ENCODE results near the gene RBL2.

The RBL2 gene

GRCh38 chr16:53457670-53458069, 23.4 kb downstream of the RBL2 start:
- no peak for DNase-seq

- no peak for DNase-seq
These were observed 24.4 kb downstream of the RBL2 start for GRCh38 chr16:53458635-53459034.

DNA sequence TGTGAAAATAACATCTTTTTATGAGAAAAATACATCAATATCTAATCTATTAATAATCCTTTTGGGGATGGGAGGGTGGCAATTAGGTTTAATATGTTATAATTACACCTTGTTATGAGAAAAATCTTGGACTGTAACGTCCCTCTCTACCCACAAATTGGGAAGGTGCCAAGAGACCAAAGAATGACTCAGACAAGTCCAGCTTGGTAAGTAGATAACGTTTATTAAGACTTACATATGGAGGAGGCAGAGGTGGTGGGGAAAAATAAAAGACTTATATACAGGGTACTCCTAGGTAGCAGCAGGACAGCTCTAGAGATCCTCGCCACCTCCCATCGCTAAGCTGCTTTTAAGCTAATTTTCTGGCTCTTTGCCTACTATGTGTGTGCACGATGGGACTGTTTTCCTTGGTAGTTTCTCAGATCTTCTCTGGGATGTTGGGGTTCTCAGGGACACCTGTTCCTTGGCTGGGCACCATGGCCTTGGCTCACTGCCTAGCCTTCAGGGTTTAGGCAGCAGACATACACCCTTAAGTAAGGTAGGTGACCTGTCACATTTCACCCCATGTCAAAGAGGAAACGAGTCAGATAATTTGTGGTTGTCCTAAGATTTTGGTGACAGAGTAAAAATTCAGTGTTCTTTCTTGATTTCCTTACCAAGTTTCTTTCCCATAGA, 31.5 kb downstream of the RBL2 start:
- DNase-seq: no peak

DNA sequence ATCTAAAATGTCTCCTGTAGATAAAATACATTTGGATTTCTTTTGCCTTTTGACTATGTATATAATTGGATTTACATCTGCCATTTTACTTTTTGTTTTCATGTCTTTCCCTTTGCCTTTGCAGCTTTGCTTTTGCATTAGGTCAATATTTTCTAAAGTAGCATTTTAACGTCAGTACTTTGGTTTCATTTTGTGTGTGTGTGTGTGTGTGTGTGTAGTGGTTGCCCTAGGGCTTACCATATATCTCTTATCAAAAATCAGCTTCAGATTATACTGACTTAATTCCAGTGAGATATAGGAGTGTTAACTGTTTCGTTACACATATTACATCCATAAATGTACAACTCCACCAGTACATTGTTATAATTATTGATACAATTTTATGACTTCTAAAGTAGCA, 42.6 kb downstream of the RBL2 start:
- DNase-seq: no peak

DNA sequence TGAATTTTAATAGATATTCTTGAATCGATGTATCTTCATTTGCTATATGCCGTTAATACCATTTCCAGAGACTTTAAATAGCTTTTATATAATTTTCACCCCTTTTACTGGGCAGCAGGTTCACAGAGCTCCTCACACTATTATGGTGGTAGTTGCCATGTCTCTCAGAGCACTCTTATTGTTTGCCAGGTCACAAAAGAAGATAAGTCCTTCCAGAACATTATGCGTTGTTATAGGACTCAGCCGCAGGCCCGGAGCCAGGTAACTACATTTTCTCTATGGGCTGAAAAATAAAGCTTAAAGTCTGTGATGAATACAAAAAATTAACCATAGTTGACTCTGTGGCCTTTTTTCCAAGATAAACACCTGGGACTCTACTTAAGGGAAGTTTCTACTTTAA, 44.7 kb downstream of the RBL2 start:
- DNase-seq: no peak

DNA sequence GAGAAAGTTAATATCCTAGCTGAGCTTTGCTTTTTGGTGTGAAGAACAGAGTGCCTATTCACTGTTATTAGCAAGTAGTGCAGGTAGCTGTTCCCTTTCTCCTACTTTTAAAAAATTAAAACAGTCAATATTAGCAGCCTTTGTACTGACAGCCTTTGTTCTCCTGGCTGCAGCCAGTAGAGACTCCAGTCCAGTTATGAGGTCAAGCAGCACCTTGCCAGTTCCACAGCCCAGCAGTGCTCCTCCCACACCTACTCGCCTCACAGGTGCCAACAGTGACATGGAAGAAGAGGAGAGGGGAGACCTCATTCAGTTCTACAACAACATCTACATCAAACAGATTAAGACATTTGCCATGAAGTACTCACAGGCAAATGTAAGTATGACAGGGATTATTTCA, 46.1 kb downstream of the RBL2 start:
- no peak for DNase-seq

- no peak for DNase-seq
These were observed 47.9 kb downstream of the RBL2 start for GRCh38 chr16:53482123-53482522.

DNA sequence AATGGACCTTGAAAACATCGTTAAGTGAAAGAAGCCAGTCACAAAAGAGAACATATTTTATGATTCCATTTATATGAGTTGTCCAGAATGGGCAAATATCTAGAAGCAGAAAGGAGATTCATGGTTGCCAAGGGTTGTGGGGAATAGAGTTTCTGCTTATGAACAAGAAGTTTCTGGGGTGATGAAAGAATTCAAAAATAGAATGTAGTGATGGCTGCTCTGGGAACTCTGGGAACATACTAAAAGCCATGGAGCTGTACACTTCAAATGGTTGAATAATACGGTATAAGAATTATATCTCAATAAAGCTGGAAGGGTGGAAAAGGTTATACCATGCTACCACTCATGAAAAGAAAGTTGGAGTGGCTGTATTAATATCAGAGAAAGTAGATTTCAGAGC, 50.3 kb downstream of the RBL2 start:
- no peak for DNase-seq

DNA sequence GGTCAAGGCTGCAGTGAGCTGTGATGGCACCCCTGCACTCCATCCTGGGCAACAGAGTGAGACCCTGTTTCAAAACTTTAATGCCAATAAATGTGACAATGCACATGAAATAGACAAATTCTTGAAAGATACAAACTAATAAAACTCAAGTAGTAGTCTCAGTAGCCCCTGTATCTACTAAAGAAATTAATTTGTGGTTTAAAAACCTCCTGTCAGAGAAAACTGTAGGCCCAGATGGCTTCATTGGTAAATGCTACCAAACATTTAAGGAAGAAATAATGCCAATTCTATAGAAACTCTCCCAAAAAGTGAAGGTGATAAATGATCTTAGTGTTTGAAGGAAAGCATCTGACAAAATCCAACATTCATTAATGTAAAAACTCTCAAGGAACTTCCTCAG, 52.0 kb downstream of the RBL2 start:
- no peak for DNase-seq

DNA sequence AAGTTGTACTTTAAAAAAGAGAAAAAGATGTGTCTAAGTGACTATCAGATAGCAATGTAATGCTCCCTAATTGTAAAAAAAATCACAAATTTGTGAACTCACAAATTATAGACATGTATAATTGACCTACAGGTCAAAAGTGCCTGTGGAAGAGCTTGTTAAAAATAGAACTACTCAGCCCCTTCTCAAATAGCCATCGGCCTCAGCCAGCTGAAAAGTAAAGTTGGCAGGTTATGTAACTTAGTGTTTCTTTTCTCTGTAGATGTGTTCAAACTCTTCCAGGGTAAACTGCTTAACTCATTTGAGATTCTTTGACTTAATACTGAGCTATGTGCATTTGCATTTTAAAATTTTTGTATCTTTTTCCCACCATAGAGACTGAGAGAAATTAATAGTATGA, 55.5 kb downstream of the RBL2 start:
- no peak for DNase-seq

DNA sequence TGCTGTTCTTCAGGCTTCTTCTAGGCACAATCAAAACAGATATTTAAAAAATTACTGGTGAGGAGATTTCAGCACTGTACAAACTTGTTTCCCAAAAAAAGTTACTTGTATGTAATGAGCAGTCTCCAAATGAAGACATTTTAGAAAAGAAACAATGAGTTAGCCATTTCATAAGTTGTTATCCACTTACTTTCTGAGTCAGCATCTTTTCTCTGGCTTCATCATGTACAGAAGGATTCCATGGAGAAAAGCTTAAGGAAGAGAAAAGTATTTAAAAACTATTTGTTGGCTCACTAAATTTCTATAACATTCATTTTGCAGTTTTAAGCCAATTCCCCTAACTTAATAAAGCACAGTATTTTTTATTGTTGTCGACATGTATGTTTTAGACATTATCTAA, 58.2 kb downstream of the RBL2 start:
- no peak for DNase-seq

- DNase-seq: no peak
These were observed 60.4 kb downstream of the RBL2 start for GRCh38 chr16:53494636-53495035.

GRCh38 chr16:53495325-53495724, 61.1 kb downstream of the RBL2 start:
- no peak for DNase-seq

DNA sequence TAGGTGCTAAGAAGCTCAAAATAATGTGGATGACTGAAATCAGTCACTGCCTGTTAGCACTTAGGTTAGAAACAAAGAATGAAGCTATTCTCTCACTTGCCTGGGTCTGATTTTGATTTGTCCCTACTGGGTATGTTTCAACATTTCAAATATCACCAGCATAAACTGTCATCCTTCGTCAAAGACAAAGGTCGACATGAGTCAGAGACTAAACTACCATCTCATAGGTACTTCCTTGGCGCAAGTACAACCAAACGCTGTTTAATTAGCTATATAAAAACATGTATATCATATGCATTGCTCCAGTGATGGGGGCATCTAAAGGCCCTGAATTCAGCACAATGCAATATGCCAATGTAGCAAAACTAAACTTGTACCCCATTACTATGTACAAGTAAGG, 64.7 kb downstream of the RBL2 start:
- DNase-seq: no peak

DNA sequence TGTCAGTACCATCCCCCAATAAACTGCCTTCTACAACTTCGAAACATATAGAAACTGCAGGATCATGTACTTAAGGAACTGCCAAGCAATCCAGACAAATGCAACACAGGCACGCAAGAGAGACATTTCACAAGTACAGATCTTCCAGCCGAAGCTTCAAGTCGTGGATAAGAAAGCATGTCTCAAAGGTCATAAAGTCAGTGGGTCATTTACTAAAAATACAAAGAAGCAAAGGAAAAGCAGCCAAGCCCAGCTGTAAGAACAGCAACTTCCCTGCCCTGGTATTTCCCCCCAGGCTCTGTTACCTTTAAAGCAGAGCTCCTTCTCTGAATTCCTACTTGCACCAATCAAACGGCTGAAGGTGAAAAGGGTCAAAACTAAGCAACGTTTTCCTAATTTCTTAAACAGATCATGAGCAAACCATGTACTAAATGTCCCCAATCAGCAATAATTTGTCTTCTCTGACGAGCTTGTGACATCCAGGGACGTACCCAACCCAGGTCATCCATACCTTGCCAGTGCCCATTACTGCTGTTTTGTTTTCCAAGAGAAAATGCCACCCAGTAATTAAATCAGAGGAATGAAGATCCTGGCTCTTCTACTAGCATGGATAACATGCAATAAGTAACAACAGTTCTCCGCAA, 67.1 kb downstream of the RBL2 start:
- no peak for DNase-seq

- DNase-seq: peak; percentile 53
These were observed 68.3 kb downstream of the RBL2 start, which contains the start of gene AKTIP for GRCh38 chr16:53502331-53503269. TSS of gene AKTIP (minus strand) at chr16:53503209. CDS start at chr16:53500259, 2,950 bp downstream.

GRCh38 chr16:53503270-53503923, 69.1 kb downstream of the RBL2 start:
- peak; percentile 99 for DNase-seq

- no peak for DNase-seq
These were observed 69.9 kb downstream of the RBL2 start for GRCh38 chr16:53503991-53504663.

DNA sequence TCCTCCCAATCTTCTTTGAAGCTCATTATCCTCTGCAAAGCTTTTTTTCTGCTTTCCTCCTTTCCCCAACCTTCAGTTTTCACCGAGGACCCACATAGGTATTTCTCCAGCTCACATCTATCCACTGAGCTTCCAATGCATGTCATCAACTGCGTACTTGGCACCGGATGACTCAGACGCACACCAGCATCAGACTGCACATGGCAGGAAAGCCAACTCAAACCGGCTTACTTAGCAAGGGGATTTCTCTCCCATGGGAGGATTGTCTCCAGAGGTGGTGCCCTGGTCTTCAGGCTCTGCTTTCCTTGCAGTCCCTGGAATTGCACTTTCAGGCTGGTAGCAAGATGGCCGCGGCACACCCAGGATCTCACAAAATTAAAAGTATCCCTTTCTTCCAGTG, 70.4 kb downstream of the RBL2 start:
- DNase-seq: no peak

GRCh38 chr16:53506254-53506653, 72.0 kb downstream of the RBL2 start:
- DNase-seq: no peak

DNA sequence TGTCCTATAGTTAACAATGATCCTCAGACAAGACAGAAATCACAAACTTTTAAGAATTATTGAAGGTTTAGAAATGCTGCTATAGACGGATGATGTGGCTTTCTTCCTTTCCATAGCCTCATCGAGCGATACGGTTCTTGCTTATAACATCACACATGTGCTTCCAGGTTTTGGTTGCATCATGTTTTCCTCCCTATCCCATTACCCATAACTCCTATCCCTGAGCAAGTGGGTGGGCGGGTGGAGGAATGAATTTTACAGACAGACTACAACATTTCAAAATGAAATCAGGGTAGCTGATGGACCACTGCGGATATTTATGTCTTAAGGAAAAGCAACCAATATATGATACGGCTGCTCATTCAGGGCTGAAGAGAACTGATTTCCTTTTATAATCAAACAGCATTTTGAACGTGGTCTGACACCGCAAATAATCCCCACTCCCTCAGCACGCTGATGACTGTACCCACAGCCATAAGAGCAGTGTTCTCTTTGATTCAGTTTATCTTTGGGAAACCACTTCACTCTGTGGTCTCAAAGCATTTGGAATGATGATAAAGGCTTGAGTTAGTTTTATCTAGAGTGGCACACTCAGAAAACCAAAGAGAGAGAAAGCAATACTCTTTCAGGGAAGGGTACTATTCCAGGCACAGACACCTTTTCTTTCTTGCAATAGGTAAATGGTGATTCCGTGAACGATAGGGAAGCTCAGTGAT, 73.4 kb downstream of the RBL2 start:
- DNase-seq: no peak
